Activated naive CD8-positive, alpha-beta T cell (primary cell): ENCODE measurements around the gene SKP2.
"Not testable (repeated sequence)": the region's sequence is repeated elsewhere in the genome, so short reads cannot be mapped to it uniquely, and the experiment has no call there.

ENCODE experiments used
- H3K27ac Mint-ChIP-seq: one replicate; pipeline ENCODE4 v1.8.0; 2021; ENCODE audit warnings: mixed read lengths
- H3K27me3 Mint-ChIP-seq: one replicate; pipeline ENCODE4 v1.8.0; 2021; ENCODE audit warnings: mixed read lengths
- H3K36me3 Mint-ChIP-seq: one replicate; pipeline ENCODE4 v1.8.0; 2021; ENCODE audit warnings: mixed read lengths
- H3K4me1 Mint-ChIP-seq: one replicate; pipeline ENCODE4 v1.8.0; 2021; ENCODE audit warnings: low read depth, mixed read lengths
- H3K4me3 Mint-ChIP-seq: one replicate; pipeline ENCODE4 v1.8.0; 2021; ENCODE audit warnings: mild to moderate bottlenecking, mixed read lengths
- H3K9me3 Mint-ChIP-seq: one replicate; pipeline ENCODE4 v1.8.0; 2021; ENCODE audit warnings: low read depth, mixed read lengths

SKP2 gene

GRCh38 chr5:36172599-36172998 is 20.7 kb downstream of the SKP2 start:
- Mint-ChIP-seq H3K27me3 (no peaks in the 10 kb centered on the region), H3K9me3 (no peaks in the 10 kb centered on the region), H3K36me3 (peaks cover 12% of the 10 kb centered on the region)

DNA sequence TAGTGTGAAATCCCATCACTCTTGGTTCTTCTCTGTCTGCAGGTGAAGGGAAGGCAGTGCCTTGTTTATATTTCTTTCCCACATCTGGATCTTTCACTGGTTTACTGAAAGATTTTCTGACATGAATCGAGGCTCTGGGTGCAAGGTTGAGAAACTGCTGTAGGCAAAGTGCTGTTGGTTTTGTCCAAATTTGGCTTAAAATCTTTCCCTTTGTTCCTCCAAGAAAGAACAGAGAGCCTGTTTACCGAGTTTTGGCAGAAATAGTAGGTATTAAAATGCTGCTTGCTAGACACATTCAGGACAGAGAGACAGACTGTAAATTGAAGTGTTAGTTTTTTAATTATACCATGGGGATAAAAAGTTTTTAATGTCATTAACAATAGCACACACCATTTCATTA is 21.5 kb downstream of the SKP2 start:
- Mint-ChIP-seq H3K27me3 (no peaks in the 10 kb centered on the region), H3K4me3 (no peak overlapping the region), H3K9me3 (no peaks in the 10 kb centered on the region), H3K27ac (no peak overlapping the region), H3K4me1 (peaks cover 5% of the 10 kb centered on the region), H3K36me3 (peaks cover 9% of the 10 kb centered on the region)

More at GRCh38 chr5:36172599-36172998, 20.7 kb downstream of the SKP2 start:
- H3K4me3 Mint-ChIP-seq = no peak overlapping the region
- no peak overlapping the region for H3K27ac Mint-ChIP-seq
- H3K4me1 Mint-ChIP-seq = peaks cover 11% of the 10 kb centered on the region

DNA sequence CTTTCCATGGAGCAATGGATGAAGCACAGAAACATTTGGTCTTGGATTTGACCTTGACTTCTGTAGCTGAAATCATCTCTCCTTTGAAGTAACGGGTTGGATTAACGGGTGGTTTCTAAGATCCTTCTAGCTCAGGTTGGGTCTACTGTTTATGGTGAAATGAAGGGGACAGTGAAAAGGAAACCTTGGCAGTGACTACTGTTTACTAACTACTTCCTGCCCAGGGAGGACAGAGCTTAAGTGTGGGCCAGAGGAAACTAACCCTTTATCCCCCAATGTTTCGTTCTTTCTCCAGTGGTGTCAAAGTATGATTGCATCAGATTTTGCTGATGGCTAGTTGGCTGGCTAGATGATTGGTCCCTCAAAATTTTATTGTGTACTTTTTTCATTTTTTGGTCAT is 22.2 kb downstream of the SKP2 start:
- H3K4me1 Mint-ChIP-seq = peaks cover 1% of the 10 kb centered on the region
- H3K27me3 Mint-ChIP-seq = no peaks in the 10 kb centered on the region
- peaks cover 7% of the 10 kb centered on the region for H3K36me3 Mint-ChIP-seq
- H3K27ac Mint-ChIP-seq = no peak overlapping the region
- H3K4me3 Mint-ChIP-seq = no peak overlapping the region
- H3K9me3 Mint-ChIP-seq = no peaks in the 10 kb centered on the region

GRCh38 chr5:36175043-36175442 is 23.1 kb downstream of the SKP2 start:
- H3K36me3 Mint-ChIP-seq = peaks cover 7% of the 10 kb centered on the region
- no peaks in the 10 kb centered on the region for H3K4me1 Mint-ChIP-seq
- H3K27me3 Mint-ChIP-seq = no peaks in the 10 kb centered on the region
- no peak overlapping the region for H3K4me3 Mint-ChIP-seq
- H3K9me3 Mint-ChIP-seq = no peaks in the 10 kb centered on the region
- H3K27ac Mint-ChIP-seq = no peak overlapping the region

GRCh38 chr5:36177154-36177553 is 25.2 kb downstream of the SKP2 start:
- peaks cover 10% of the 10 kb centered on the region for H3K36me3 Mint-ChIP-seq
- no peak overlapping the region for H3K27ac Mint-ChIP-seq
- H3K4me3 Mint-ChIP-seq = no peak overlapping the region

DNA sequence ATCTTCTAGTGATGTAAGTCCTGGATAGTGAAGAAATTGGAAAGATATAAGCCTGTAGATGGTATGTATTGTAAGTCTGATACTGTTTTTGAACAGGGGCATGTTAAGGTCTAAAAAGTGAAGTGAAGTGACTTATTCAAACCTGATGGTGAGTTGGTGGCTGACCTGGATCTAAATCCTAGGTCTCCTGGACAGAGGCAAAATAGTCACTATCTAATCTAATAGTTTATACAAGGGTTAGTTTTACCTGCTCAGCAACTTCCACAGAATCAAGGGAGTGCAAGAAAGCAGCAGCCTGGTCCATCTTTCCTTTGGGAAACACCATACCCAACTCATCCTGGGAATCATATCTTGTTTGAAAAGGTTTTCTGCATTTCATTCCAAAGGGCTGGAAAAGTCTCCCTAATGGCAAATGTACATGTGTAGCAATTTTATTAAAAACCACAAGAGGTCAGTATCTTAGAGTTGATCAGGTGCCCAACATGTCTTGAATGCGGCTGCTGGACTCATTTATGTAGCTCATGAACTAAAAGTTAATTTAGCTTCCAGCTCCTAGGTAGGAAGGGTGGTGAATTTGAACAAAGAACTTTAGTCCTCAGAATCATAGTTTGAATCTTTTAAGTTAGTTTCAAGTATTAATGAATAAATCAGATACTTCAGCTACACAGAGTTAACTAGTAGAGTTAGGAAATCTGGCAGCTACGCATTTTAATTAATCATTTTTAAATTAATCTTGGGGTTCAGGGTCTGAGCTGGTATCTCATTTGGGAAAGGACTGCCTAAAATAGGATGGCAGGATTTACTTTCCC is 26.0 kb downstream of the SKP2 start:
- Mint-ChIP-seq H3K27me3 (no peaks in the 10 kb centered on the region), H3K4me1 (no peaks in the 10 kb centered on the region), H3K4me3 (no peak overlapping the region)

More at GRCh38 chr5:36177154-36177553, 25.2 kb downstream of the SKP2 start:
- H3K4me1 Mint-ChIP-seq = no peaks in the 10 kb centered on the region
- no peaks in the 10 kb centered on the region for H3K9me3 Mint-ChIP-seq
- no peaks in the 10 kb centered on the region for H3K27me3 Mint-ChIP-seq

GRCh38 chr5:36178524-36178890 is 26.6 kb downstream of the SKP2 start:
- Mint-ChIP-seq H3K27me3 (no peaks in the 10 kb centered on the region), H3K4me3 (no peak overlapping the region), H3K36me3 (peaks cover 10% of the 10 kb centered on the region), H3K9me3 (no peaks in the 10 kb centered on the region), H3K27ac (no peak overlapping the region), H3K4me1 (no peaks in the 10 kb centered on the region)

More for the DNA sequence above, 26.0 kb downstream of the SKP2 start:
- Mint-ChIP-seq H3K9me3 (no peaks in the 10 kb centered on the region), H3K36me3 (peaks cover 10% of the 10 kb centered on the region), H3K27ac (no peak overlapping the region)

DNA sequence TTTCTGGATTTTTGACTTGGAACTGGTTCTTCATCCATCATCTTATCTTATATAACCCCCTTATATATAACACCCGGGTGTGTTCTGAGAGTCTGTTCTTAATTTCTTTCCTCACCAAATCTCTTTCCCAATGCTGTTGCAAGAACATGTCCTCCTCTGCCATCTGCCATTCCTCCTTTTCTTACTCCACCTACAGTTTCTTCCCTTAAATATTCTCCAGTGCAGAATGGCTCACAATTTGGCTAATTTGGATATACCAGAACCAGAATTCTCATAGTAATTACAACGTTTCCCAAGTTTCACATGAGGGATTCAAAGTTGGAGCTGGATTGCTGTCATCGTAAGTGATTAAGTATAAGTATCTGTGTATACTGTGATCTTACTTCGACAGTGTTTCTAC is 28.0 kb downstream of the SKP2 start:
- peaks cover 8% of the 10 kb centered on the region for H3K36me3 Mint-ChIP-seq
- H3K27me3 Mint-ChIP-seq = no peaks in the 10 kb centered on the region
- H3K4me1 Mint-ChIP-seq = no peaks in the 10 kb centered on the region
- no peak overlapping the region for H3K4me3 Mint-ChIP-seq
- H3K27ac Mint-ChIP-seq = no peak overlapping the region
- H3K9me3 Mint-ChIP-seq = no peaks in the 10 kb centered on the region

- Mint-ChIP-seq H3K4me3 (no peak overlapping the region), H3K4me1 (no peaks in the 10 kb centered on the region), H3K9me3 (no peaks in the 10 kb centered on the region), H3K27me3 (no peaks in the 10 kb centered on the region), H3K27ac (no peak overlapping the region), H3K36me3 (peaks cover 11% of the 10 kb centered on the region)
These were observed 28.8 kb downstream of the SKP2 start for GRCh38 chr5:36180556-36181350.

DNA sequence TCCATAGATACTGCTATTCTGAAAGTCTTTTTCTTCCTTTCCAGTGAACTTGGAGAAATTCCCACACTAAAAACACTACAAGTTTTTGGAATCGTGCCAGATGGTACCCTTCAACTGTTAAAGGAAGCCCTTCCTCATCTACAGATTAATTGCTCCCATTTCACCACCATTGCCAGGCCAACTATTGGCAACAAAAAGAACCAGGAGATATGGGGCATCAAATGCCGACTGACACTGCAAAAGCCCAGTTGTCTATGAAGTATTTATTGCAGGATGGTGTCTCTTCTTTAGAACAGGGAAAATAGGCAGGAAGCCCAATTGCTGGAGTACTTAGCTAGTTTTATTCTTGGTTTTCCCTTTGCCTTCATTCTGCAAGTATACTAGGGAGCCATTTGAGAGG is 29.9 kb downstream of the SKP2 start:
- Mint-ChIP-seq H3K4me3 (no peak overlapping the region), H3K9me3 (no peaks in the 10 kb centered on the region), H3K36me3 (peaks cover 16% of the 10 kb centered on the region), H3K4me1 (no peaks in the 10 kb centered on the region), H3K27ac (no peak overlapping the region), H3K27me3 (no peaks in the 10 kb centered on the region)

- H3K4me1 Mint-ChIP-seq = not testable (repeated sequence)
These were observed 32.5 kb downstream of the SKP2 start for GRCh38 chr5:36184408-36184807.

GRCh38 chr5:36193746-36194145 is 41.8 kb downstream of the SKP2 start:
- peaks cover 30% of the 10 kb centered on the region for H3K36me3 Mint-ChIP-seq
- H3K4me3 Mint-ChIP-seq = no peak overlapping the region
- no peak overlapping the region for H3K27ac Mint-ChIP-seq
- H3K9me3 Mint-ChIP-seq = peaks cover 6% of the 10 kb centered on the region
- H3K27me3 Mint-ChIP-seq = no peaks in the 10 kb centered on the region
- H3K4me1 Mint-ChIP-seq = no peaks in the 10 kb centered on the region

More at GRCh38 chr5:36184408-36184807, 32.5 kb downstream of the SKP2 start:
- not testable (repeated sequence) for H3K27me3 Mint-ChIP-seq, H3K4me3 Mint-ChIP-seq, H3K27ac Mint-ChIP-seq, H3K9me3 Mint-ChIP-seq
- peaks cover 27% of the 10 kb centered on the region for H3K36me3 Mint-ChIP-seq

DNA sequence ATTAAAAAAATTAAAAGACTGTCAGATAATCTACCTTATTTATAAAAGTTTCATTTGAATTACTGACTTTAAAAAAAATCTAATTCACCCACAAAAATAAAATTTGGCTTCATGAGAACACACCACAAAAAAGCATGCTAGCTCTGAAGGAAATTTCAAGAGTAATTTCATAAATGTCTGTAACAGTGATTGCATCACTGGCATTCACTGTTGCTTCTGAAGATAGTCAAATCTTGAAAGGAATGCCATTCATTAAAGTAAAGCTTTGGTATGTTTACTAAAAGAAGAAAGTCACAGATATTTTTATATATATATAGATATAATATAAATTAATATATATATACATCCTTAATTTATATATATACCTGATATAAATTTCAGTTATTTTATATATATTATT is 46.4 kb downstream of the SKP2 start:
- H3K4me3 Mint-ChIP-seq = no peak overlapping the region
- no peaks in the 10 kb centered on the region for H3K4me1 Mint-ChIP-seq
- no peak overlapping the region for H3K27ac Mint-ChIP-seq
- H3K27me3 Mint-ChIP-seq = no peaks in the 10 kb centered on the region
- H3K36me3 Mint-ChIP-seq = peaks cover 17% of the 10 kb centered on the region
- no peaks in the 10 kb centered on the region for H3K9me3 Mint-ChIP-seq

- peaks cover 17% of the 10 kb centered on the region for H3K36me3 Mint-ChIP-seq
- not testable (repeated sequence) for H3K27ac Mint-ChIP-seq, H3K4me1 Mint-ChIP-seq, H3K4me3 Mint-ChIP-seq, H3K27me3 Mint-ChIP-seq, H3K9me3 Mint-ChIP-seq
These were observed 46.9 kb downstream of the SKP2 start for GRCh38 chr5:36198783-36199182.

DNA sequence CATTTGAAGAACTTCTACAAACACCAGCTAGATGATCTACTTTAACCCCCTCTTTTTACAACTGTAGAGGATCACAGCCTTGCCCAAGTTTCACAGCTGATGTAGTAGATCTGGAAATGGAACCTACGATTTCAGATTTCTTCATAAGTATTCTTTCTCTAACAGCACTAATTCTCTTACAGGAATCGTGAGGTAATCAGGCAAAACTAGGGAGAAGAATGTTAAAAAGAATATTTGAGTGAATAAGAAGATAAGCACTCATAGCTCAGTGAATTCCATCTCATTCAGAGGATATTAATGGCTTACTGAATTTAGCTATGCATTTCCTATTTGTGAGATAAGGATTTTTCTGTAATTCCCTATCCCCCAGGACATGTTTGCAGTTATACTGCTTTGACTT is 47.7 kb downstream of the SKP2 start:
- H3K27ac Mint-ChIP-seq = no peak overlapping the region
- H3K4me1 Mint-ChIP-seq = no peaks in the 10 kb centered on the region
- no peaks in the 10 kb centered on the region for H3K27me3 Mint-ChIP-seq
- H3K36me3 Mint-ChIP-seq = peaks cover 18% of the 10 kb centered on the region
- no peaks in the 10 kb centered on the region for H3K9me3 Mint-ChIP-seq
- no peak overlapping the region for H3K4me3 Mint-ChIP-seq
